Measurements from ENCODE around the gene OR1E1.
"Not testable (repeated sequence)": the region's sequence is repeated elsewhere in the genome, so short reads cannot be mapped to it uniquely, and the experiment has no call there.

The OR1E1 gene, protein sequence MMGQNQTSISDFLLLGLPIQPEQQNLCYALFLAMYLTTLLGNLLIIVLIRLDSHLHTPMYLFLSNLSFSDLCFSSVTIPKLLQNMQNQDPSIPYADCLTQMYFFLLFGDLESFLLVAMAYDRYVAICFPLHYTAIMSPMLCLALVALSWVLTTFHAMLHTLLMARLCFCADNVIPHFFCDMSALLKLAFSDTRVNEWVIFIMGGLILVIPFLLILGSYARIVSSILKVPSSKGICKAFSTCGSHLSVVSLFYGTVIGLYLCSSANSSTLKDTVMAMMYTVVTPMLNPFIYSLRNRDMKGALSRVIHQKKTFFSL

DNA sequence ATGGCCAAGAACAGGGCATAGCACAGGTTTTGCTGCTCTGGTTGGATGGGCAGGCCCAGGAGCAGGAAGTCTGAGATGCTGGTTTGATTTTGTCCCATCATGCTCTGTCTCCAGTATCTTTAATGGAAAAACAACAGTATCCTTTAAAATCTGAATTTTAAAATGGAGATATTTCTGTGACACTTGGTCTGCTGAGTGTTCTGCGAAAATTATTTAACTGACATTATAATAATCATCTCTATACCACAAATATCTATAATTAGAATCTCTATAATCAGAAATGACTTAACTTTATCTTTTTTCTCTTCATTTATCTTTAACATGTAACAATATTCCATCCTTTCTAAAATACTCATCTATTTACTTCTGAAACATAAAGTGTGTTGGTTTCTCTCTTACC, at the start of gene OR1E1:
Gene OR1E1 (minus strand): TSS at position 101 of the 400 bp plus-strand sequence. CDS start 0 bp downstream, at position 101.
- no peak for DNase-seq

DNA sequence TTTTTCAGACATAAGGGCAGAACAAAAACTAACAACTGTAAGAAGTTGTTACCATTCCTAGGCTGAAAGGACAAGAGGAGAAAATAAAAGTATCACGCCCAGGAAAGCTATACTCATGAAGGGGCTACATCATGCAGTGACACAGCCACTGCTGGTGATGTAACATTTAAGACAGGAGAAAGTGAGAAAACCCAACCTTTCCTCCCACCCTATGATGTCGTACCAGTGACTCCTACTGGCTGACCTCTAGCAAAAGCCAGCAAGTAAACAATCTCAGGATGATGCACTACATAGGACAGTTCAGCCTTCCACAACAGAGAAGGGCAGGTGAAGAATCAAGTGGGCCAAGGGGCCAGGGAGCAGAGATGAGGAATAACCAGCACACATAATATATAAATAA, 49.4 kb upstream of the OR1E1 start:
- peak; percentile 28 for DNase-seq

DNA sequence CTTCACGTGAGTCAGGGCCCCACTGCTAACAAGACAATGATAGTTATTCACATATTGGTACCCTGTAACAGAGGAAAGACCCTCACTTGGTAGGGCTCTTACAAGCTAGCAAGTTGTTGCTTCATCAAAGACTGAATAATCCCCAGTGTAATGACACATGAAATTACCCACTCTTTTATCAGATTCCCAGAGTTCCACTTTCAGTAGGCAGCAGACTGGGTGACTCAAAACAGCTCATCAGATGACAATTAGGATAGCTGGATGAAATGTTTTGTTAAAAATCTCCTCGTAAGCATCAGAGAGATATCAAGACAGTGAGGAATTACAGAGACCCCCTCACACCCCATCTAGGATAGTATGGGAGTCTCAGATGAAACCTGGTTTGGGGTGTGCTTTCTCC, 42.2 kb upstream of the OR1E1 start:
- no peak for DNase-seq

DNA sequence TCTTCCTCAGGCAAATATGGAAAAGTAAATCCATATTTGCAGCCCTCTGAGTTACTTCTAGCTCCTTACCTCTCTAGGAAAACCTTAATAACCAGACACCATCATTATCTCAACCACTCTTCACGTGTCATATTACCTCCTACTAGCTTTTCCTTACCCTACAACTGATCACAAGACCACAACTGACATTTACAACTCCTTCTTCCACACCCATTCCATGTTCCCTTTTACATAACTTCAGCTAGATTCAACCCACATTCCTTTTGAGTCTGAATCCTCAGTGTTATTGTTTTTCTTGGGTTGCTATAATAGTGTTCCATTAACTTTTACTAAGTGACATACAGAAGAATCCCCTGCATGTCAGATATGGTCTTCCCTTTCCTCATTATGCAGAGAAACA, 40.2 kb upstream of the OR1E1 start:
- no peak for DNase-seq

DNA sequence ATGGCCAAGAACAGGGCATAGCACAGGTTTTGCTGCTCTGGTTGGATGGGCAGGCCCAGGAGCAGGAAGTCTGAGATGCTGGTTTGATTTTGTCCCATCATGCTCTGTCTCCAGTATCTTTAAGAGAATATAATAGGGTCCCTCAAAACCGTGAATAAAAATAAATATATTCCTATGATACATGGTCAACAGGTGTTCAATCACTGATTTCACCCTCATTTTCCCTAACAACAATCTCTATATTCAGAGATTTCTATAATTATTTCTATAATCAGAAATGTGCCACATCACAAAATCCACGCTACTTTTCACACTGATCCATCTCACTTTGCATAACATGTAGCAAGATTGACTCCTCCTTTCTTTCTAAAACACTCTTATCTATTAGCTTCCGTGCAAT, 35.5 kb upstream of the OR1E1 start, which contains the start of gene OR1E2:
Gene OR1E2 (minus strand): TSS at position 101 of the 400 bp plus-strand sequence. CDS start 0 bp downstream, at position 101.
- no peak for DNase-seq

DNA sequence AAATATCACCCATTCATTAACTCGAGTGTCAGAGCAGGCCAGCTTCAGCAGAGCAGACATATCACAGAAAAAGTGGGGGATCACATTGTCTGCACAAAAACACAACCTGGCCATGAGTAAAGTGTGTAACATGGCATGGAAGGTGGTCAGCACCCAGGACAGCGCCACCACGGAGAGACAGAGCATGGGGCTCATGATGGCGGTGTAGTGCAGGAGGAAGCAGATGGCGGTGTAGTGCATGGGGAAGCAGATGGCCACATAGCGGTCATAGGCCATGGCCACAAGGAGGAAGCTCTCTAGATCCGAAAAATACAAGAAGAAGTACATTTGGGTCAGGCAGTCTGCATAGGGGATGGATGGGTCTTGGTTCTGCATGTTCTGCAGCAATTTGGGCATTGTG, 35.0 kb upstream of the OR1E1 start:
- DNase-seq = peak; percentile 59

DNA sequence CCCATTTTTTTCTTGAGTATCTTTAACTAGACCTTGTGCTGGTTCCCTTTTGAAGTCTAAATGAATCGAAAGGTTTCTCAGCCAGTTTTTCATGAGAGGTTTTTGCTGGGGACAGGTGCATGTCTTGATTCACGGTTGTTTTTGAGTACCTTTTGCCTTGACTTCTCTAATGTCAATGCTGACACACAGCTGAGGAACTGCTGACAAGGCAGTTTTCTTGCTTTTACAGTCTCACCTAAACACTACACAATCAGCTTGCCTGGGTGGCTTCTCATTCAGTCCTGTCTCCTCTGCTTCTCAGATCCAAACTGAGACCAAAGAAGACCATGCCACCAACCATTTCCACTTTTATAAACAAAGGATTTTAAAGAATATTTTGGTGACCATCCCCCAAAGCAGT, 20.0 kb upstream of the OR1E1 start:
- no peak for DNase-seq

DNA sequence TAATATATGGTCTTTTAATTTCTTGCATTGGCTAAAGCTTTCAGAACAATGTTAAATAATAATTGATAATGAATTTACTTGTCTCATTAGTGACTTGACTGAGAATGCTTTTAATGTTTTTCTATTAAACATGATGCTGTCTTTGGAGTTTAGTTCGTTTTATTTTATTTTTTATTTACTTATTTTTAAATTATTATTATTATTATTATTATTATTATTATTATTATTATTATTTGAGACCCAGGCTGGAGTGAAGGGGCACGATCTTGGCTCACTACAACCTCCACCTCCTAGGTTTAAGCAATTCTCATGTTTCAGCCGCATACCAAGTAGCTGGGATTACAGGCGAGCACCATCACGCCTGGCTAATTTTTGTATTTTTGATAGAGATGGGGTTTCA, 17.4 kb upstream of the OR1E1 start:
- no peak for DNase-seq

DNA sequence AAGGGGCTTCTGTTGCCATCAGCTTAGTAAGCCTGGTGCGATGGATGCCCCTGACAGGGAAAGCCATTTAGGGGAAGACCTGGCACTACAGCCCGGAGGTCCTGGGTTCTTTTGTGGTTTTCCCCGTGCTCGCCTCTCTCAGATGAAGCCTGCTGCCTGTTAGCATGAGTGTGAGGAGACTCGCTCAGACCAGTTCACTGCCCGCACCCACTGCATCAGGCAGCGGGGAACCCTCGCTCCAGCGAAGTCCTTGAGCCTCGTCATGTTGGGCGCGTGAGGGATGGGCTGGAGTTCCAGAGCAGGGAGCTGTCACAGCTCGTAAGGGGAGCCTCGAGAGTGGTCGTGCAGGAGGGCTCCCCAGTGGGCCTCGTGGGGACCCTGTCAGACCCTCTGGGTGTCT, 14.0 kb upstream of the OR1E1 start:
- not testable (repeated sequence) for DNase-seq

DNA sequence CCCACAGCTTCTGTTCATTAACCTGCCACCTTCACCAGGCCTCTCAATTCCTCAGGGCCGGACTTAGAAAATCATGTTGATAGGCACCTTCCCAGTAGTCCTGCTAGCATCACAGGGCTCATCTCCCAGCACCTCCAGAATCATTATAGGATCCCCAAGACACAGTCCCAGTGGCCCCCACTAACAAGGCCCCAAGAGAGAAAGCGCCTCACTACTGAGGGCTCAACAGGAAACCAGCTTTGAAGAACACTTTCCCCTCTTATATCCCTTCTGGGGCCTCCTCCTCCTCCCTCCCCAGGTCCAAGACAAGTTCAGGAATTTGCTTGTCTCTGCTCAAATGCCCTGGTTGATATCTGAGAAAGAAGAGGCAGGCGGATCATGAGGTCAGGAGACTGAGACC, 12.9 kb upstream of the OR1E1 start, which contains the start of gene OR3A3:
Gene OR3A3 (plus strand): TSS at position 301 of the 400 bp plus-strand sequence.
- no peak for DNase-seq

DNA sequence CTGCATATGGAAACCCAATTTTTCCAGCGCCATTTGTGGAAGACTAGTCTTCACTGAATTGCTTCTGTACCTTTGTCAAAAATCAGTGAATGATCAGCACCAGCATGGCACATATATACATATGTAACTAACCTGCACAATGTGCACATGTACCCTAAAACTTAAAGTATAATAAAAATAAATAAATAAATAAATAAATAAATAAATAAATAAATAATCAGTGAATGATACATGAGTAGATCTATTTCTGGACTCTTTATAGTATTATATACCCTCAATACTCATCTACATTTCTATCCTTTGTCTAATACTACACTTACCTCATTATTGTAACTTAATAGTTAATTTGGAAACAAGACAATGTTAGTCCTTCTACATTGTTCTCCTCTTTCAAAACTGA, 5.6 kb upstream of the OR1E1 start:
- DNase-seq = not testable (repeated sequence)

DNA sequence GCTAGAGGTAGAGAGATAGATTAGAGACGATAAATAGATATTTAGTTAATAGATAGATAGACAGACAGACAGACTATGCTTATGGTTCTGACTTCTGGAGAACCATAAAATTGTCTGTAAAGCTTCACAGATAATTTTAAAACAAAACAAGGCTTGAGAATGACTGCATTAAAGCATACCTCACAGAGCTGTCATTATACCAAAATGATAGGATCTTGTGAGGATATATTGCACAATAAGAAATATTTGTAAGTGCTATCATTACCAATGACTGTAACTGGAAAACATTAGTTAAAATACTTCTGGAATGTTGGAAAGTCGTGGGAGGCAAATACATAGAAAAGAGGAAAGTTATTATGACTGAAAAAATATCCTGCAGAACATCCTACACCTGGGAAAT, 3.6 kb upstream of the OR1E1 start:
- no peak for DNase-seq

DNA sequence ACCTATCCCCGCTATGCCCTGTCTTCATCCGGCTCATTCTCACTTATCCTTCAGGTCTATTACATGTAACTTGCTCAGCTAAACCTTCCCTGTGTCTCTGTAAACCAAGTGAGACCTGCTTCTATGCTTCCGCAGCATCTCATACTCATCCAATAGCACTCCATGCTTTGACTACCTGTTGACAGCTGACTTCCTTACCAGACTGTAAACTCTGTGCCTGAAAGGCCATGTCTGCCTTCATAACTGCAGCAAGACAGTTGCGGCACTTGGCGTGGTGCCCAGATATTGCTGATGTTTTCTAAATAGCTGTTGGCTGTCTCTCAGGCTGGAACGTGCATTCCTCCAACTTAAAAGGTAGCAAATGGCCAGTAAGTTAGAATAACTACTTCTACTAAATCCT, 1.8 kb upstream of the OR1E1 start:
- no peak for DNase-seq

DNA sequence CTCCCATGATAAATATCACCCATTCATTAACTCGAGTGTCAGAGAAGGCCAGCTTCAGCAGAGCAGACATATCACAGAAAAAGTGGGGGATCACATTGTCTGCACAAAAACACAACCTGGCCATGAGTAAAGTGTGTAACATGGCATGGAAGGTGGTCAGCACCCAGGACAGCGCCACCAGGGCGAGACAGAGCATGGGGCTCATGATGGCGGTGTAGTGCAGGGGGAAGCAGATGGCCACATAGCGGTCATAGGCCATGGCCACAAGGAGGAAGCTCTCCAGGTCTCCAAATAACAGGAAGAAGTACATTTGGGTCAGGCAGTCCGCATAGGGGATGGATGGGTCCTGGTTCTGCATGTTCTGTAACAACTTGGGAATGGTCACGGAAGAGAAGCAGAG, 409 bp downstream of the OR1E1 start:
- DNase-seq = peak; percentile 32

DNA sequence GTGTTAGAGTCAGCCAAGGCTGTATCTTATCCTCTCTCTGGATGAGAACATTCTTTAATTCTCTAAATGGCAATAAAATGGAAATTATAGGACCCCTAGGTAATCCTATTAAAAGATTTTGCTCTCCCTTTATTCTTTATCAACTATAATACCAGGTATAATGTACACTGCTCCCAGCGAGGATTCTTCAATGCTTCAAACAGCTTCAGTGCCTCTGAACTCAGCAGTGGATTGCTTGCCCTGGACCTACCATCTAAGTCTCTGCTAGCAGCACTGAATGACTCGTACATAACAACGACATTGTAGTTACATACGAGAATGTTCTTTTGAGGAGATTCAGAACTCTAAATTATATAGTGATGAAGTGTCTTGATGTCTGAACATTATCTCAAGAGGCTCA, 8.4 kb downstream of the OR1E1 start:
- DNase-seq = no peak

DNA sequence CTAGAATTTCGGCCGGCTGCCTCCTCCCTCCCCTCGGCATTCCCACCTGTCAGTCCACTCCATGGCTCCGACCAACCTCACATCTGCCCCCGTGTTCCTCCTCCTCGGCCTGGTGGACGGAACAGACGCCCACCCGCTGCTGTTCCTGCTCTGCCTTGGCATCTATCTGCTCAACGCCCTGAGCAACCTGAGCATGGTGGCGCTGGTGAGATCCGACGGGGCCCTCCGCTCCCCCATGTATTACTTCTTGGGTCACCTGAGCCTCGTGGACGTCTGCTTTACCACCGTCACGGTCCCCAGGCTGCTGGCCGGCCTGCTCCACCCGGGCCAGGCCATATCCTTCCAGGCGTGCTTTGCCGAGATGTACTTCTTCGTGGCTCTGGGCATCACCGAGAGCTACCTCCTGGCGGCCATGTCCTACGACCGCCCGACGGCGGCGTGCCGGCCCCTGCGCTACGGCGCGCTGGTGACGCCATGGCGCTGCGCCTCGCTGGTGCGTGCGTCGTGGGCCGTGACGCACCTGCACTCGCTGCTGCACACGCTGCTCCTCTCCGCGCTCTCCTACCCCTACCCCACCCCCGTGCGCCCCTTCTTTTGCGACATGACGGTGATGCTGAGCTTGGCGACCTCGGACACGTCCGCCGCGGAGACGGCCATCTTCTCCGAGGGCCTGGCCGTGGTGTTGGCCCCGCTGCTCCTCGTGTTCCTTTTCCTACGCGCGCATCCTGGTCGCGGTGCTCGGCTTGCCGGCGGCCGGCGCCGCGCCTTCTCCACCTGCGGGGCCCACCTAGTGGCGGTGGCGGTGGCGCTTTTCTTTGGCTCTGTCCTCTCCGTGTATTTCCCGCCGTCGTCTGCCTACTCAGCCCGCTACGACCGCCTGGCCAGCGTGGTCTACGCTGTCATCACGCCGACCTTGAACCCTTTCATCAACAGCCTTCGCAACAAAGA, 12.1 kb downstream of the OR1E1 start, which contains the start of gene OR3A2:
Gene OR3A2 (minus strand): TSS at position 440 of the 948 bp plus-strand sequence.
- no peak for DNase-seq

DNA sequence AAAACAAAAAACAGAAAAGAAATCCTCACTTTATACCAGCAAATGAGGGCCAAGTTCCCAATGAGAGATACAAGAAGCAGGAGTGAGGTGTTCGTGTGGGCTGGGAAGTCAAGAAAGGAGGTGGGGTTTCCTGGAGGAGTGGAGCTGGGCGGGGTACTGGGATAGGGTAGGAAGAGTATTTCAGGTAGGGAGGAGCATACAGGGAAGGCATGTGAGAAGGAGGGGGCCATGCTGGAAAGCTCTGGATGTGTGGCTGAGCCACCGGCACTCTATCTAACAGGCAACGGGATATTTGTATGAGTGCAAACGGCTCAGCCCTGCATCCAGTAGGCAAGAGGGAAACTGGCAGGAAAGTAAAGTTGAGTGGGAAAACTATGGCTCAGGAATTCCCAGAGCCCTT, 16.3 kb downstream of the OR1E1 start:
- no peak for DNase-seq

DNA sequence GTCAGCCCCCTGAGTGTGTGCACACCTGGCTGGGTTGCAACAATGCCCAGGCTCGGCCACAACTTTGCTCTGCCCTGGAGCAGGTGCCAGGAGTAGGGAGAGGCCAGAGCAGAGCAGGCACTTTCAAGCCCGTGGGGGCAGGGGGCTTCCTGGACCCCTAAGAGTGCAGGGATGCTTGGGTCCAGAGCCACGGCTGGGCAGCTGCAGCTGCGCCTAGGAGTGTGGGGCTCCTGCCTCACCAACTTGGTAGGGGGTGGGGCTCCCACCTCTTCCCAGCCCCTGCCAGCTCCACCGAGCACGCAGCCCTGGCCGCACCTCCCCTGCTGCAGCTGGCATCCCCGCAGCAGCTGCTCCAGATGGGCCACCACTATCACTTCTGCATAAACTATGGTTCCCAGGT, 19.9 kb downstream of the OR1E1 start:
- DNase-seq = no peak

DNA sequence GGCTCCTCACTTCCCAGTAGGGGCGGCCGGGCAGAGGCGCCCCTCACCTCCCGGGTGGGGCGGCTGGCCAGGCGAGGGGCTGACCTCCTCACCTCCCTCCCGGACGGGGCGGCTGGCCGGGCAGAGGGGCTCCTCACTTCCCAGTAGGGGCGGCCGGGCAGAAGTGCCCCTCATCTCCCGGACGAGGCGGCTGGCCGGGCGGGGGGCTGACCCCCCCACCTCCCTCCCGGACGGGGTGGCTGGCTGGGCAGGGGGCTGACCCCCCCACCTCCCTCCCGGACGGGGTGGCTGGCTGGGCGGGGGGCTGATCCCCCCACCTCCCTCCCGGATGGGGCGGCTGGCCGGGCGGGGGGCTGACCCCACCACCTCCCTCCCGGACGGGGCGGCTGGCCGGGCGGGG, 27.0 kb downstream of the OR1E1 start:
- DNase-seq = not testable (repeated sequence)

All from hematopoietic multipotent progenitor cell treated with erythropoietin and hydrocortisone succinate and interleukin-3 and kit ligand, for 6 days (in vitro differentiated cells).